Ovary (tissue), 3 donors: ENCODE results near the gene CYB561.

ENCODE experiments used
- CTCF ChIP-seq, 3 donors: fragments of 450-650 bp in 2 of 3; fragments of 200-600 bp in 1 of 3; IDR thresholded peaks; one replicate each; pipeline versions ENCODE4 v1.5.1 to v1.8.0; 2016 to 2022; ENCODE audit warnings: antibody characterized with exemption in 3 of 3, mild to moderate bottlenecking in 1 of 3
- POLR2A ChIP-seq: fragments of 450-650 bp; IDR thresholded peaks from one replicate; pipeline ENCODE4 v1.6.1; 2017; ENCODE audit warnings: antibody characterized with exemption, mild to moderate bottlenecking, moderate library complexity
- donor health status: DM: no; HTN: no; CAD: no.

- no peak for TF ChIP-seq CTCF (IDR thresholded peaks at IDR 0.05)
- no peak for TF ChIP-seq POLR2A
Measured at GRCh38 chr17:63452962-63453551, 7.0 kb upstream of the CYB561 start.
